Endothelial cell (in vitro differentiated cells): ENCODE measurements around the gene PADI4. TPM values are rescaled to one million over a fixed set of nuclear protein-coding genes. Genes with fewer than 3 reads are reported as not detected.
"Not testable (repeated sequence)": the region's sequence is repeated elsewhere in the genome, so short reads cannot be mapped to it uniquely, and the experiment has no call there.

Source experiments
- DNase-seq: peaks from one replicate; pipeline ENCODE4 v3.0.0; 2021; ENCODE audit warnings: low spot score
- H3K27ac Mint-ChIP-seq: one replicate; pipeline ENCODE4 v1.8.0; 2021; ENCODE audit warnings: mixed read lengths, inconsistent platforms; ENCODE audit not compliant: unreplicated experiment
- H3K27me3 Mint-ChIP-seq: one replicate; pipeline ENCODE4 v1.8.0; 2021; ENCODE audit warnings: mild to moderate bottlenecking, moderate library complexity, mixed read lengths, inconsistent platforms; ENCODE audit not compliant: unreplicated experiment
- H3K36me3 Mint-ChIP-seq: one replicate; pipeline ENCODE4 v1.8.0; 2021; ENCODE audit warnings: mild to moderate bottlenecking, low read depth, mixed read lengths, inconsistent platforms; ENCODE audit not compliant: unreplicated experiment
- H3K4me1 Mint-ChIP-seq: one replicate; pipeline ENCODE4 v1.8.0; 2021; ENCODE audit warnings: mild to moderate bottlenecking, mixed read lengths, inconsistent platforms; ENCODE audit not compliant: unreplicated experiment
- H3K4me3 Mint-ChIP-seq: one replicate; pipeline ENCODE4 v1.8.0; 2021; ENCODE audit warnings: mild to moderate bottlenecking, mixed read lengths, inconsistent platforms; ENCODE audit not compliant: unreplicated experiment
- H3K9me3 Mint-ChIP-seq: one replicate; pipeline ENCODE4 v1.8.0; 2021; ENCODE audit warnings: mixed read lengths, inconsistent platforms; ENCODE audit not compliant: unreplicated experiment
- total RNA-seq: library from RNA; stranded (reverse); fragmentation: NEBNext Ultra II Directional; extraction: Animal tissue kit (Norgen Biotek cat#: 25700); gene quantifications from one replicate; pipeline ENCODE4 v1.2.1, GENCODE V29; 2021; ENCODE audit not compliant: unreplicated experiment
- TF ChIP-seq, protein P1 (sequence below): fragments of 200-600 bp; sonication (generic); IDR thresholded peaks from one replicate; pipeline ENCODE4 v1.5.0; 2021; ENCODE audit warnings: antibody characterized with exemption; ENCODE audit not compliant: unreplicated experiment

PADI4 gene
- total RNA-seq, 1 donor from 2014 or later = not detected

DNA sequence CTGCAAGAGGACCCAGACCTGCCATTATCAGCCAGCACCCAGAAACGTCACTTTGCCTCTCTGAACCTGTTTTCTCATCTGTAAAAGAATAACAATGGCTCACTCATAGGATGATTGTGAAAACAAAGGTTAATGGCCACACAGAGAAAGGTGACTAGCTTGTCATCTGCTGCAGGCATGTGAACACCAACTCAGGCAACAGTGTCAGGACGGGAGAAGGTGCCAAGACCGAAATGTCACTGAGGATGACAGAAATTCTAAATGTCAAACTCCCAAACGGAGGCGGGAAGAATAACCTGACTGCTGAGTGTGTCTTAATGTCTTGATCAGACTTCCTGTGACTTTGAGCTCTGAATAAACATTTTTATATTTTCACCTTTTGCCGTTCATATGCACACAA, 10.3 kb downstream of the PADI4 start:
- Mint-ChIP-seq H3K4me3 (no peak overlapping the region), H3K27ac (no peak overlapping the region), H3K27me3 (peaks cover 14% of the 10 kb centered on the region), H3K9me3 (no peaks in the 10 kb centered on the region), H3K36me3 (no peaks in the 10 kb centered on the region), H3K4me1 (no peaks in the 10 kb centered on the region)
- no peak for DNase-seq
- TF ChIP-seq, protein P1, sequence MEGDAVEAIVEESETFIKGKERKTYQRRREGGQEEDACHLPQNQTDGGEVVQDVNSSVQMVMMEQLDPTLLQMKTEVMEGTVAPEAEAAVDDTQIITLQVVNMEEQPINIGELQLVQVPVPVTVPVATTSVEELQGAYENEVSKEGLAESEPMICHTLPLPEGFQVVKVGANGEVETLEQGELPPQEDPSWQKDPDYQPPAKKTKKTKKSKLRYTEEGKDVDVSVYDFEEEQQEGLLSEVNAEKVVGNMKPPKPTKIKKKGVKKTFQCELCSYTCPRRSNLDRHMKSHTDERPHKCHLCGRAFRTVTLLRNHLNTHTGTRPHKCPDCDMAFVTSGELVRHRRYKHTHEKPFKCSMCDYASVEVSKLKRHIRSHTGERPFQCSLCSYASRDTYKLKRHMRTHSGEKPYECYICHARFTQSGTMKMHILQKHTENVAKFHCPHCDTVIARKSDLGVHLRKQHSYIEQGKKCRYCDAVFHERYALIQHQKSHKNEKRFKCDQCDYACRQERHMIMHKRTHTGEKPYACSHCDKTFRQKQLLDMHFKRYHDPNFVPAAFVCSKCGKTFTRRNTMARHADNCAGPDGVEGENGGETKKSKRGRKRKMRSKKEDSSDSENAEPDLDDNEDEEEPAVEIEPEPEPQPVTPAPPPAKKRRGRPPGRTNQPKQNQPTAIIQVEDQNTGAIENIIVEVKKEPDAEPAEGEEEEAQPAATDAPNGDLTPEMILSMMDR = no peak

DNA sequence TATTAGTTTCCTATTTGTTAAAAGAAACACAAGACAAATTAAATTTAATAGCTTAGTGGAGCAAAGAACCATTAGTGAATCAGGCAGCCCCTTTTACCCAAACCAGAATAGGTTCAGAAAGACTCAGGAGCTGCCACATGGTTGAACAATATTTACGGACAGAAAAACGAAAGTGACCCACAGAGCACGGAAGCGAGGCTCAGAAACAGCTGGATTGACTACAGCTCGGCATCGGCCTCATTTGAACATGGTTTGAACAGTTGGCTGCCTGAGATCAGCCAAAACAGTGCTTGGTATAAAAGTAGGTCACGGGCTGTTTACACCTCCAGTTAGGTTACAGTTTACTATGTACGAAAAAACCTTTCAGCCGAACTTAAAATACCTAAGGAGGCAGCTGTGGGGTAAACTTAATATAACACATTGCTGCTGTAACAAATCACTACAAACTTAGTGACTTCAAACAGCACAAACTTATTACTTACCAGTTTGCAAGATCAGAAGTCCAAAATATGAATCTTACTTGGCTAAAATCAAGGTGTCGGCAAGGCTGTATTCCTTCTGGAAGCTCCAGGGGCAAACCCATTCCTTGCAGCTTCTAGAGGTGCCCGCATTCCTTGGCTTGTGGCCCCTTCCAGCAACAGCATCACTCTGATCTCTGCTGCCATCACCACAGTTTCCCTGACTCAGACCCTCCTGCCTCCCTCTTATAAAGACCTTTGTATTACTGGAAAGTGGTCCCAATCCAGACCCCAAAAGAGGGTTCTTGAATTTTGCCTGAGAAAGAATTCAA, 11.8 kb downstream of the PADI4 start:
- DNase-seq = no peak
- TF ChIP-seq, protein P1 = no peak
- Mint-ChIP-seq H3K9me3 (no peaks in the 10 kb centered on the region), H3K4me1 (no peaks in the 10 kb centered on the region), H3K27me3 (peaks cover 12% of the 10 kb centered on the region), H3K4me3 (no peak overlapping the region), H3K27ac (no peak overlapping the region), H3K36me3 (no peaks in the 10 kb centered on the region)

DNA sequence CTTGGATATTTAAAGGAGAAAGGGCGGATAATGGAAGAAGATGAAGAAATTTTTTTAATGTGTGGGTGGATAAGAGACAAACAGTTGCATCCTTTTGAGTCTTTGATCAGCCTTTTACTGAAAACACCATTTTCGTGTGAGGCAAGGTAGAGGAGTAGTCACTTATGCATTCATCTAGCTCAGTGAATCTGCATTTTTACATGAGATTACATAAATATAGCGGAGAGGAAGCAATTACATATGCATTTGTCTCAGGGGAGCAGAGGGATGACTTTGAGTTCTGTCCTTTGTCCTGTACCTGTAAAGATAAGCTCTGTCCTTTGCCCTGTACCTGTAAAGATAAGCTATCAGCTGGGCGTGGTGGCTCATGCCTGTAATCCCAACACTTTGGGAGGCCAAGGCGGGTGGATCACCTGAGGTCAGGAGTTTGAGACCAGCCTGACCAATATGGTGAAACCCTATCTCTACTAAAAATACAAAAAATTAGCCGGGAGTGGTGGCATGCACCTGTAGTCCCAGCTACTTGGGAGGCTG, 13.9 kb downstream of the PADI4 start:
- not testable (repeated sequence) for DNase-seq, H3K4me1 Mint-ChIP-seq, H3K27me3 Mint-ChIP-seq, H3K4me3 Mint-ChIP-seq, H3K9me3 Mint-ChIP-seq, H3K36me3 Mint-ChIP-seq, H3K27ac Mint-ChIP-seq

DNA sequence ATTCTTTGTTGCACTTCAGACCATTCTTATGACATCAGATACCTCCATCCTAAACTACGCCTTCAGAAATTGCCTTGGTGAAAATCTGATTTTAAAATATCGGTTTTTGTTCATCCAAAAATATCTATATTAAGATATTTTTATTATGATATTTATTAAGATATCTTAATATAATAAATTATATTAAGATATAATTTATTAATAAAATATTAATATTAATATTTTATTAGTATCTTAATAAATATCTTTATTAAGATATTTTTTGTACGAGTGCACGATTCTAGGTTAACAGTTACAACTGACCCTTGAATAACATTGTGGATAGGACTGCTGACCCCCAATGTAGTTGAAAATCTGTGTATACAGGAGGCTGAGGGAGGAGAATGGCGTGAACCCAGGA, 20.9 kb downstream of the PADI4 start:
- H3K4me3 Mint-ChIP-seq = no peak overlapping the region
- no peaks in the 10 kb centered on the region for H3K36me3 Mint-ChIP-seq
- no peaks in the 10 kb centered on the region for H3K9me3 Mint-ChIP-seq
- DNase-seq = no peak
- no peak overlapping the region for H3K27ac Mint-ChIP-seq
- TF ChIP-seq, protein P1 = no peak
- H3K4me1 Mint-ChIP-seq = no peaks in the 10 kb centered on the region
- peaks cover 2% of the 10 kb centered on the region for H3K27me3 Mint-ChIP-seq

- DNase-seq = no peak
- Mint-ChIP-seq H3K27me3 (peaks cover 2% of the 10 kb centered on the region), H3K4me1 (no peaks in the 10 kb centered on the region), H3K36me3 (no peaks in the 10 kb centered on the region), H3K27ac (no peak overlapping the region), H3K9me3 (no peaks in the 10 kb centered on the region), H3K4me3 (no peak overlapping the region)
- TF ChIP-seq, protein P1 = no peak
Measured at GRCh38 chr1:17329610-17330009, 21.6 kb downstream of the PADI4 start.
